ENCODE data around the gene LRCH1.

LRCH1 gene

DNA sequence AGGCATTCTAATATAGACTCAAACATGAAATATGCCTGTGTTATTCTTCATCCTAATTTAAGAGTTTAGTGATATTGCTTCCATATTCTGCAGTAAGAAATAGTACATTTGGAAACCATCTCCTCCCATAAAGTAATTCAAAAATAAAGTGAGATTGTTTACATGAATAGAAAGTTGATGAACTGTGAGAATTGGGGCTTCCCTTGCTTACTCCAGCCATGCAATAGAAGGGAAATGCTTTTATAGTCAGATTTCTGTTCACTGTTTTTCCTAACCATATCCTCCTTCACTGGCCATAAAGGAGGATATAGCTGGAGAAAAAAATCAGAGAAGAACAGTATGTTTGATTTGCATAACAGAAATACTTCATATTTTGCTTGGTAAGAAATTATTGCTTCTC lies 7.8 kb downstream of the LRCH1 start:
- no peak overlapping the region for H3K4me3 ChIP-seq (ENCODE audit: low read depth, low read length)
- TF ChIP-seq, protein P1, sequence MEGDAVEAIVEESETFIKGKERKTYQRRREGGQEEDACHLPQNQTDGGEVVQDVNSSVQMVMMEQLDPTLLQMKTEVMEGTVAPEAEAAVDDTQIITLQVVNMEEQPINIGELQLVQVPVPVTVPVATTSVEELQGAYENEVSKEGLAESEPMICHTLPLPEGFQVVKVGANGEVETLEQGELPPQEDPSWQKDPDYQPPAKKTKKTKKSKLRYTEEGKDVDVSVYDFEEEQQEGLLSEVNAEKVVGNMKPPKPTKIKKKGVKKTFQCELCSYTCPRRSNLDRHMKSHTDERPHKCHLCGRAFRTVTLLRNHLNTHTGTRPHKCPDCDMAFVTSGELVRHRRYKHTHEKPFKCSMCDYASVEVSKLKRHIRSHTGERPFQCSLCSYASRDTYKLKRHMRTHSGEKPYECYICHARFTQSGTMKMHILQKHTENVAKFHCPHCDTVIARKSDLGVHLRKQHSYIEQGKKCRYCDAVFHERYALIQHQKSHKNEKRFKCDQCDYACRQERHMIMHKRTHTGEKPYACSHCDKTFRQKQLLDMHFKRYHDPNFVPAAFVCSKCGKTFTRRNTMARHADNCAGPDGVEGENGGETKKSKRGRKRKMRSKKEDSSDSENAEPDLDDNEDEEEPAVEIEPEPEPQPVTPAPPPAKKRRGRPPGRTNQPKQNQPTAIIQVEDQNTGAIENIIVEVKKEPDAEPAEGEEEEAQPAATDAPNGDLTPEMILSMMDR (IDR thresholded peaks at IDR 0.05; ENCODE audit: insufficient read depth, low read depth, low read length, missing control alignments), result no peak
- no peak for DNase-seq (ENCODE audit: low read depth)

DNA sequence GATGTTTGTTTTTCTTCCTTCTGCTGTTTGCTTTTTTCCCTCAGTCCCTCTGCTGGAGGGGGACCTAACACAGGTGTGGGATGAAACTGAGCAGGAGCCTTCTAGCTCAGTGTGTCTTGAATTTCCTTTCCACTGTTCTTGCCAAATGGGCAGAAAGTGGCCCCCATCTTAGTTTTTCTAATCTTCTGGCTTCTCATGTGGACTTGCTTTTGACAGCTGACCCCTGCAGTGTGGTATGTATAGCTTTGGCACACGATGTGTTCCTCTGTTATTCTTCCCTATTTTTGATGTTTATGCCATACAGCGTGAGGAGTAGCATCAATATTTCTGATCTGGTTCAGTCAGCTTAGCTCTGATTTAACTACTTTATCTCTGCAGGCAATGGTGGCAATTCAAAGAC lies 8.3 kb downstream of the LRCH1 start:
- no peak for DNase-seq (ENCODE audit: low read depth)
- H3K4me3 ChIP-seq (ENCODE audit: low read depth, low read length), result no peak overlapping the region
- TF ChIP-seq, protein P1 (IDR thresholded peaks at IDR 0.05; ENCODE audit: insufficient read depth, low read depth, low read length, missing control alignments), result no peak

DNA sequence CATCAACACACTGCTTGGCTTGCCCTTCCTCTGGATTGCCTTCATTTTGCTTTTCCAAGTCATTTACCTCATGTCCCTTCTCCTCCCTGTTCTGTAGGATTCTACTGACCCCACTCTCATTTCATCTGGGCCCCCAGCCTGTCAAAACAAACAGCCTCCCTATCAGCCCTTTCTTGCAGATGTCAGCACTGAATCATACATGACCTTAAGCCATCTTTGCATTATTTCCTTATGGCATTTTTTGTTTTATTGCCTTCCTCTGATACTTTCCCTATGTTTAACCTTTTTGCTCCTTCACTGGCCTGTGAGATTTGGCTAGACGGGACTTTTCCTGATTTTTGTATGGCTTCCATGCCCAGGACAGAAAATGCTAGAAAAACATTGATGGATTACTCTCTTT lies 8.7 kb downstream of the LRCH1 start:
- TF ChIP-seq, protein P1 (IDR thresholded peaks at IDR 0.05; ENCODE audit: insufficient read depth, low read depth, low read length, missing control alignments), result no peak
- no peak overlapping the region for H3K4me3 ChIP-seq (ENCODE audit: low read depth, low read length)
- DNase-seq (ENCODE audit: low read depth), result no peak

DNA sequence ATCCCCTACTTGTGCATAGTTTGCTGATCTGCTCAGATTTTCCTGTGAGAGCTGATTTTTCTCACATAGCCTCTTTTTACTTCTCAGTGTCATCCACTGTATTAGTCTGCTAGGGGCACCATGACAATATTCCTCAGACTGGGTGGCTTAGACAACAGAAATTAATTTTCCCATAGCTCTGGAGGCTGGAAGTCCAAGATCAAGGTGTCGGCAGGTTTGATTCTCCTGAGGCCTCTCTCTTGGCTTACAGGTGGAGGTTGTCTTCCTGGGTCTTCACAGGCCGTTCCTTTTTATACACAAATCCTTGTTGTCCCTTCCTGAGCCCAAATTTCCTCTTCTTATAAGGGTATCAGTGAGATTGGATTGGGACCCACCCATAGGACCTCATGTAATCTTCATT lies 9.2 kb downstream of the LRCH1 start:
- no peak for DNase-seq (ENCODE audit: low read depth)
- TF ChIP-seq, protein P1 (IDR thresholded peaks at IDR 0.05; ENCODE audit: insufficient read depth, low read depth, low read length, missing control alignments), result no peak
- H3K4me3 ChIP-seq (ENCODE audit: low read depth, low read length), result no peak overlapping the region

DNA sequence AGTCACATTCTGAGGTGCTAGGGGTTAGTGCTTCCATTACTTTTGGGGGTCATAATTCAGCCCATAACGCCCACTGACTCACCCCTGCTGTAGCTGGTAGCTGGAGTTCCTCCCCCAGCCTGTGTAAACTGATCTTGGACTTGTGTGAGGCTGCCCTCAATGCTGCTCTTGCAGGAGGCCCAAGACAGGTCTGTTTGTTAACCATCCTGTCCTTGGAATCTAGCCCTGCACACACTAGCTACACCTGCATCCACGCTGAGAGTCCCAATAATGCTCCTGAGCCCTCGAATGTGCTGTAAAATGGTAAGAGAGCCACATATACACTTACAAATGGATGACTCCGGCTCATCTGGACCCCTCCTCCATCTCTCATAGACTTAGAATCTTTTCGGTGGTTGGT lies 9.6 kb downstream of the LRCH1 start:
- no peak for DNase-seq (ENCODE audit: low read depth)
- TF ChIP-seq, protein P1 (IDR thresholded peaks at IDR 0.05; ENCODE audit: insufficient read depth, low read depth, low read length, missing control alignments), result no peak
- no peak overlapping the region for H3K4me3 ChIP-seq (ENCODE audit: low read depth, low read length)

DNA sequence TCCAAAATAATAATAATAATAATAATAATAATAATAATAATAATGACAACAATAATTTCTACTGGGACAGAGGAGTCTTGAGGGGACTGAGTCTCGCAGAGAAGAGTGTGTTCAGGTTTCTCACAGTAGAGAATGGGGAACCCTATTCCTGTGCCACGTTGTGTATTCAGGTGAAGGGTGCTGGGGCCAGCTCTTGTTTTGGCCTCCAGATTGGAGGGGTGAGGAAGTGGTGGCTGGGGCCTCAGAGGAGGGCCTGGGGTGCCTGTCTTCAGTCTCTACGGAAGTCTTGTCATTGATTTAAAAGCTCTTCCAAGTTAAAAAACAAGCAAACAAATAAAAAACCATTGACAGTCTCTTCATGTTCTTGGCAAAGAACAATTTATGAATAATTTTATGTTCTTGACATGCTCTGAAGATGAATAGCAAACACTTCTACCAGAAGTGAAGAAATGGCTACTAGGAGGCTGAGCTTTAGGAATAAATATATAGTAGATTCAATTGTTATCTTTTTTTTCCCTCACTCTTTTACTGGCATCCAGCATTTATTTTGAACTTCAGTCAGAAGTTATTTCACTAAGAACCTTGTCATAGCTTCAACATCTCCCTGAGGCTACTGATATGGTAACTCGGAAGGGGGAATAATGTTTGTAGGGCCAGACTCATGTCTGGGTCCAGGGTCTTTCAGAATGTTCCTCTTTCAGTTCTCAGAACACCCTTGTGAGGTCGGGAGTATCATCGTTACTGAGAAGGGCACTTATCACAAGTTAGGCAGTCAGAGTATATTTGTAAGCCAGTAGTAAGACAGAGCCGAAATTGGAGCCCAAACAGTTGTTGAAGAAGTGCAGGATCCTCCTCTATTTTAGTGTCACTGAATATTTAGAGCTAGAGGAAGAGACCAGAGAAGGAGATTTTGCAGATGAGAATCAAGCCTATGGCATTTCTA lies 13.1 kb downstream of the LRCH1 start:
- no peak overlapping the region for H3K4me3 ChIP-seq (ENCODE audit: low read depth, low read length)
- TF ChIP-seq, protein P1 (IDR thresholded peaks at IDR 0.05; ENCODE audit: insufficient read depth, low read depth, low read length, missing control alignments), result no peak
- DNase-seq (ENCODE audit: low read depth), result peak; percentile 60
